Measurements from ENCODE around the gene COL20A1. TPM values are rescaled to one million over a fixed set of nuclear protein-coding genes. Genes with fewer than 3 reads are reported as not detected.

COL20A1 gene
- total and polyA plus RNA-seq, 3 donors from 2014 or later: 14.4 to 17.2 (median 17.1) TPM

- DNase-seq: no peak
- no peak for TF ChIP-seq CTCF (IDR thresholded peaks at IDR 0.05)
- TF ChIP-seq POLR2A (IDR thresholded peaks at IDR 0.05): no peak
- H3K4me1 ChIP-seq: no peaks in the 10 kb centered on the region
- no peaks in the 10 kb centered on the region for H3K9me3 ChIP-seq
- no peaks in the 10 kb centered on the region for H3K27me3 ChIP-seq
- H3K27ac ChIP-seq: no peak overlapping the region
- H3K4me3 ChIP-seq: no peak overlapping the region
- H3K36me3 ChIP-seq (ENCODE audit: low read depth, missing control alignments): no peaks in the 10 kb centered on the region
- 87 to 93% methylated on average over 3 to 20 of the region's 20 CpGs for WGBS, 2 donors
- intact Hi-C loops (cut with DNase I; ENCODE audit: low total_unique reads): no loop called here
Observed at GRCh38 chr20:63364801-63365585, 72.0 kb downstream of the COL20A1 start.

- TF ChIP-seq POLR2A (IDR thresholded peaks at IDR 0.05): no peak
- no peak for TF ChIP-seq CTCF (IDR thresholded peaks at IDR 0.05)
- Histone ChIP-seq H3K4me3 (no peak overlapping the region), H3K4me1 (no peaks in the 10 kb centered on the region), H3K27me3 (no peaks in the 10 kb centered on the region), H3K36me3 (ENCODE audit: low read depth, missing control alignments) (no peaks in the 10 kb centered on the region), H3K9me3 (no peaks in the 10 kb centered on the region), H3K27ac (no peak overlapping the region)
- DNase-seq: no peak
- intact Hi-C loops (cut with DNase I; ENCODE audit: low total_unique reads): no loop called here
- 81 to 88% methylated on average over 12 to 22 of the region's 22 CpGs for WGBS, 2 donors
Observed at GRCh38 chr20:63365601-63366389, 72.8 kb downstream of the COL20A1 start.

GRCh38 chr20:63366390-63367365, 73.7 kb downstream of the COL20A1 start:
- Histone ChIP-seq H3K27ac (no peak overlapping the region), H3K36me3 (ENCODE audit: low read depth, missing control alignments) (no peaks in the 10 kb centered on the region), H3K9me3 (no peaks in the 10 kb centered on the region), H3K4me1 (no peaks in the 10 kb centered on the region), H3K27me3 (no peaks in the 10 kb centered on the region), H3K4me3 (no peak overlapping the region)
- intact Hi-C loops (cut with DNase I; ENCODE audit: low total_unique reads): no loop called here
- WGBS, 2 donors: 80 to 81% methylated on average over 23 to 30 of the region's 30 CpGs
- TF ChIP-seq CTCF (IDR thresholded peaks at IDR 0.05) (no peak), POLR2A (IDR thresholded peaks at IDR 0.05) (no peak)
- no peak for DNase-seq

- no peaks in the 10 kb centered on the region for H3K4me1 ChIP-seq
- no peak for DNase-seq
- H3K36me3 ChIP-seq (ENCODE audit: low read depth, missing control alignments): no peaks in the 10 kb centered on the region
- H3K27me3 ChIP-seq: no peaks in the 10 kb centered on the region
- no peak for TF ChIP-seq POLR2A (IDR thresholded peaks at IDR 0.05)
- no peak for TF ChIP-seq CTCF (IDR thresholded peaks at IDR 0.05)
- H3K4me3 ChIP-seq: no peak overlapping the region
- intact Hi-C loops (cut with DNase I; ENCODE audit: low total_unique reads): no loop called here
- no peak overlapping the region for H3K27ac ChIP-seq
- H3K9me3 ChIP-seq: no peaks in the 10 kb centered on the region
- WGBS, 2 donors: 50 to 73% methylated on average over 9 to 24 of the region's 24 CpGs
Observed at GRCh38 chr20:63367446-63368055, 74.6 kb downstream of the COL20A1 start.

Measured in testis (tissue), 3 donors.